NCI-H82 treated with DMSO at 0.1 percent for 48 hours (cell line): ENCODE results near the gene PDE8A.

ENCODE experiments used
- DNase-seq: peaks from one replicate; lab custom pipeline; 2025; ENCODE audit not compliant: unreplicated experiment; lab: John Stamatoyannopoulos, UW

PDE8A gene, protein sequence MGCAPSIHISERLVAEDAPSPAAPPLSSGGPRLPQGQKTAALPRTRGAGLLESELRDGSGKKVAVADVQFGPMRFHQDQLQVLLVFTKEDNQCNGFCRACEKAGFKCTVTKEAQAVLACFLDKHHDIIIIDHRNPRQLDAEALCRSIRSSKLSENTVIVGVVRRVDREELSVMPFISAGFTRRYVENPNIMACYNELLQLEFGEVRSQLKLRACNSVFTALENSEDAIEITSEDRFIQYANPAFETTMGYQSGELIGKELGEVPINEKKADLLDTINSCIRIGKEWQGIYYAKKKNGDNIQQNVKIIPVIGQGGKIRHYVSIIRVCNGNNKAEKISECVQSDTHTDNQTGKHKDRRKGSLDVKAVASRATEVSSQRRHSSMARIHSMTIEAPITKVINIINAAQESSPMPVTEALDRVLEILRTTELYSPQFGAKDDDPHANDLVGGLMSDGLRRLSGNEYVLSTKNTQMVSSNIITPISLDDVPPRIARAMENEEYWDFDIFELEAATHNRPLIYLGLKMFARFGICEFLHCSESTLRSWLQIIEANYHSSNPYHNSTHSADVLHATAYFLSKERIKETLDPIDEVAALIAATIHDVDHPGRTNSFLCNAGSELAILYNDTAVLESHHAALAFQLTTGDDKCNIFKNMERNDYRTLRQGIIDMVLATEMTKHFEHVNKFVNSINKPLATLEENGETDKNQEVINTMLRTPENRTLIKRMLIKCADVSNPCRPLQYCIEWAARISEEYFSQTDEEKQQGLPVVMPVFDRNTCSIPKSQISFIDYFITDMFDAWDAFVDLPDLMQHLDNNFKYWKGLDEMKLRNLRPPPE

DNA sequence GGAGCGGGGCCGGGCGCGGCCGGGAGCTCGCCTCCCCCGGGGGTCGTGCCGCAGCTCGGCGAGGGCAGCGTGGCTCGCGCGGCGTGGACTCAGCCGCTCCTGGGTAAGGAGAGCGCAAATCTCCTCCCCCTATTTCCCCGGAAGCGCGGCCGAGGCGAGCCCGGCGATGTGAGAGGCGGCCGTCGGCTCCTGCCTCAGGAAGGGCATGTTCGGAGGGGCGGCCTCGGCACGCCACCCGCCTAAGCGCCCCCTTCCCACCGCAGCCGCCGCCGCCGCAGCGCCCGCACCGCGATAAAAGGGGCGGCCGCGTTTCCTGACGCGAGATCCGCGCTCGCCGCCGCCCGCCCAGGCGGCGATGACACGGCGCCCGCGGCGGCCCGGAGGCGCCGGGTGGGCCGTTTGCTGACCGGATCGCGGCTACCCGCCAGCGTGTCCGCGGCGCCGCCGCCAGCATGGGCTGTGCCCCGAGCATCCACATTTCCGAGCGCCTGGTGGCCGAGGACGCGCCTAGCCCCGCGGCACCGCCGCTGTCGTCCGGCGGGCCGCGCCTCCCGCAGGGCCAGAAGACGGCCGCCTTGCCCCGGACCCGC, at the start of gene PDE8A:
TSS of gene PDE8A (plus strand) at position 146 of the 590 bp plus-strand sequence. CDS start at position 453, 307 bp downstream.
- no peak for DNase-seq

DNA sequence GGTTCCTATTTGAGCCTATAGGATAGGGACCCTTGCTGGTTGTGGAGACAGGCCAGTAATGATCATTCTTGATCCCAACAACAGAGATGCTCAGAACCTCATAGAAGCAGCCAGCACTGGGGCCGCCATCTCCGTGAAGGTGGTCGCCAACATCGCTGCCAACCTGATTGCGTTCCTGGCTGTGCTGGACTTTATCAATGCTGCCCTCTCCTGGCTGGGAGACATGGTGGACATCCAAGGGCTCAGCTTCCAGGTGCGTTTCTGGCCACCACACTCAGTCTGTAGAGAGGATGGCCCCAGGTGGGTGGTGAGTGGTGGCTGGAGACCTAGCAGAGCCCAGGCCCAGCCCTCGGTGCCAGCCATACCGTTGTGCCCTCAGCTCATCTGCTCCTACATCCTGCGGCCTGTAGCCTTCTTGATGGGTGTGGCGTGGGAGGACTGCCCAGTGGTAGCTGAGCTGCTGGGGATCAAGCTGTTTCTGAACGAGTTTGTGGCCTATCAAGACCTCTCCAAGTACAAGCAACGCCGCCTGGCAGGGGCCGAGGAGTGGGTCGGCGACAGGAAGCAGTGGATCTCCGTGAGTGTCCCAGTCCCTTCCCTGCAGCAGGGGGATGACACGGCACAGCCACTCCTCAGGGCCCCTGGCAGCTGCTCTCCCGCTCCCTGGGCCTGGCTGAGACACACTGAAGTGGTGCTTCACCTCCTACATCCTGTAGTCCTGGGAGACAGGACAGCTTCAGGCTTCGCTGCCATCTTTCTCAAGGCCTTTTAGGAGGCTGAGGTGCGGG, 46.5 kb upstream of the PDE8A start:
- no peak for DNase-seq

DNA sequence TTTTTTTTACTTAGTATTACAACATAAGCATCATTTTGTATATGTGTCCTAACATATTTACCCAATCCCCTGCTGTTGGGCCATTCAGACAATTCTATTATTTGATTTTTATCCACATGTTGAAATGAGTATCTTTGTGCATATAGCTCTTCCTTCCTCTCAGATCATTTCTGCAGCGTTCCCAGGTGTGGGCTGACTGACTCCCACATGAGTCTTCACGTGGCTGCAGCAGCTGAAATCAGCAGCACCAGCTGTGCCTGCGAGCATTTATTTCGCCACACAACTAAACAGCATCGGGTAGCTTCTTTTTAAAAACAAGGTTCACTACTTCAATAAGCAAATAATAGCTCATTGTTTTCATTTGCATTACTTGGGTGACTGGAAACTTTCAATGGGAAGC, 44.5 kb upstream of the PDE8A start:
- DNase-seq = no peak

DNA sequence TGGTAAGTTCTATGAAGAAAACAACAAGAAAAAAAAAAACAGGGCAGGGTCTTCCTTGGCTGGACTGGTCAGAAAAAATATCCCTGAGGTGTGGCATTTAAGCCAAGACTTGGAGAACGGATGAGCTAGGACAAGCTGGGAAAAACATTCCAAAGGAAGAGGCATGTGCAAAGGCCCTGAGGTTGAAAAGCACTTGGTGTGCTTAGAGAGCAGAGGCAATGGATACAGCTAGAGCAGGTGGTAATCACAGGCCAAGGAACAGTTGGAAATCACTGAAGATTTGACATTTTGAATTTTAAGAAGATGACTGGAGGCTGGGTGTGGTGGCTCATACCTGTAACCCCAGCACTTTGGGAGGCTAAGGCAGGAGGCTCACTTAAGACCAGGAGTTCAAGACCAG, 42.9 kb upstream of the PDE8A start:
- DNase-seq = no peak

DNA sequence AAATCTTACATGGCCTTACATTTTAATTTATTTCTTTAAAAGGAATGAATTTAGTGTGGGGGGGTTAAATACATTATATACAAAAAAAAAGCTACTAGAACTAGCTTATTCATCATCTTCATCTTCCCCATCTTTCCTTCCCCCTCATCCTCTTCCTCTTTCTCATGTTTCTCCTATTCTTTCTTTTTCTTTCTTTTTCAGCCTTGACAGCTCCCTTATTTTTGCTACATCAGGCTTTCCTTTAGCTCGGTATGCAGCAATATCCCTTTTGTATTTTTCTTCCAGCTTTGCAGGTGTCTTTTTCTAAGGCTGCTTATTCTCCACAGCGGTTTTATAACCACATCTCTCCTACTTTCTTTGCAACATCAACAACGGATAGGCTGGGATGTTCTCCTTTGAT, 41.3 kb upstream of the PDE8A start:
- no peak for DNase-seq

DNA sequence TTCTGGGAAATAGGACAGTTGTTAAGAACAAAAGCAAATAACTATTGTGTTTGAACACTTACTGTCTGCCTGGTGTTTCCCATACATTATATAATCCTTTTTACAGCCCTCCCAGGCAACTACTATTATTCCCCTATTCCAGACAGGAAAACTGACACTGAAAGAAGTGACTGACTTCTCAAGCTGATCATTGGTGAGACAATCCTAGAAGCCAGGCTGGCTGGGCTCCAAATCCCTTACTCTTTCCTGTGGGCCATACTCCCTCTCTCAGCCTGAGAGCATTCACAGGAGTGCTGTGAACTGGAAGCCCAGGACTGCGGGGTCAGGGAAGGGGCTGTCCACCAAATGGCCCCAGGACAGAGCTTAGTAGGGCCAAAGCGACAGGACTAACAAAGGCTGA, 39.2 kb upstream of the PDE8A start:
- no peak for DNase-seq

DNA sequence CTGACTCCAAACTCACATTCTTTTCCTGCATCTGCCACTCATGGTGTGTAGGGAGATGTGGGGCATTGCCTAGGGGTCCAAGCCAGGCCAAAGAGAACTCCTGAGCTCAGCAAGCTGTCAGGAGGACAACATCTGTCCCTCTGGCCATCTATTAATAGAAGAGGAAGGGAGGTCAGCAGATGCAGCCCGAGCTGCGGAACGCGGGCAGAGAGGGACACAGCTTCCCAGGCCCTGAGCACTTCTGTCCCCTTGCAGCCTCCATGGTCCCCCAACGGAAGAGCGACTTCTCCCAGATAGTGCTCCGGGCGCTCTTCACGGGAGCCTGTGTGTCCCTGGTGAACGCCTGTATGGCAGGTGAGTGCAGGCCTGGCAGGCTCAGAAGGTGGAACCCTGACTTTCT, 37.3 kb upstream of the PDE8A start:
- no peak for DNase-seq

DNA sequence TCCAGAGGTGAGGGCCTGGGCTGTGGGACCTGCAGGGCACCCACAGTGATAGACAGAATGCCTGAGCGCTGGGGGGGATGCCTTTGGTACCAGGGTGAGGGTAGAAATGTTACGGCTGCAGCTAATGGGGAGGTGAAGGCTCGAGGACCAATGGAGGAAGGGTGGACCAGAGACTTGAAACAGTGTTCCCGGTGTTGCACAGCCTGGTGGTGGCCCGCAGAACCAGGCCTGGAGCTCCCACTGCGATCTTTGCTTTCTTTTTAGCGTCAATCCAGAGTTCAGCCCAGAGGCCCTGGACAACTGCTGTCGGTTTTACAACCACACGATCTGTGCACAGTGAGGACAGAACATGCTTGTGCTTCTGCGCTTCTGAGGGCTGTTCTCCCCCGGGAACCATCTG, 36.8 kb upstream of the PDE8A start:
- no peak for DNase-seq

DNA sequence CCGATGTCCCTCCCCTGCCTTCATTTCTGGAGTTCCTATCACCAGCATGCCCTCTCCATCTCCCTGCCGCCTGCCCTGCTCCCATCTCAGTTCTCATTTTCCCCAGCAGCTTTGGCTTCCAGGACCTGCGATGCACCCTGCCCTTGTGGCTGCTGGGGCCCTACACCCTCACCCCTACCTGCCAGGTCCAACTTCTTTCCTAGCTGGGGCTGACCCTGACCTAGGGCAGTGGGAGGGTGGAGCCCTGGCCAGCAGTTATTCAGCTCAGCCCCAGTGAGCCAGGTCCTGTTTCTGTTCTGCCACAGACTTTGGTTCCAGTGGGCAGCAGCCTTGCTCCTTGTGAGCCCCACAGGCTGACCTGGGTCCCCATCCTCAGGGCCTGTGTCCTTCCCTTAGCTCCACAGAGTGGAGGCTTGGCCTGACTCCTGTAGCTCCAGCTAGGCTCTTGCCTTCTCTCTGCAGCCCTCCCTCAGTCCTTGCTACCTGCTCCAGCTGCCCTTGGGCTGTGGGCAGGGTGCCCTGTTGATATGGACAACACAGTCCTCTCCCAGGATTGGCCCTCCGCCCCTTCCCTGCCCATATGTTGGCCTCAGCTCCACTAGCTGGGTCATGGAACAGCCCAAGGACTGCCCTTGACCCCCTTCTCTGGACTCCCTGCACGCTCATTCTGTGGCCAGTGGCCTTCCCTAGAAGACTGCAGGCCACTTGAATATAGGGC, 34.7 kb upstream of the PDE8A start:
- DNase-seq = no peak

DNA sequence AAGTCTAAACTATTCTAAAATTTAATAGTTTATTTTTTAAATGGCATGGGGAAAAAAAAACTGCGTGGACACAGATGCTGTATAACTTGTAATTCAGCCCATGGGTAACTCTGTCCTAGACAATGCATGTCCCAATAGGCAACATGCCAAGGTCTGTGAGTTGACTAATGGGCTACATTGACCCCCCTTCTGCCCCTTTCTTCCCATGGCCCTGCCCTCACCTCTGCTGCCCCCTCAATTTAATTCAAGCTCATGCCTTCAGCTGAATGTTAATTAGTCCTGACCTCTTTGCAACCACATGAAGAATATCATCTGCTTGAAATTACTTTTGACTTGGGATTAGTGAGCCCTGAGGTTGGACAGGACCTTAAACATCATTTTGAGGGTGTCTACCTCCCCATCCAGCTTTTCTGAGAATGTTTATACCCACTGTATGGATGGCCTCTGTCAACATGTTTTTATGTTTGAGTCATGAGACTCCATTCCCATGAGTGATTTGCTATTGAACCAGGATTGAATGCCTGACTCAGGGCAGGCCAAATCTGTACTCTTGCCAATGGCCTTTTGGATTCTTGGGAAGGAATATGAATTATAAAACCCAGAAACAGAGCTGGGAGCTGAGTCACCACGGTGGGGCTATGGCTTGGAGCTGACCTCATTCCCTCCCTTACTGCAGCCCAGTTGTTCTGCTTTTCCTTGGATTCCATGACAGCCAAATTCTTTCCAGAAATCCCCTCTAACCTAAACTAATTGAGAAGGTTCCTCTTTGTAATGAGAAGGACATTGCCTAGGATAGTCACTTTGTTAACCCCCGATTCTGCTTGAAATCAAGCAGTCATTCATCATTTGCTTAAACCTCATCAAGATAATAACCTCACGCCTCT, 33.5 kb upstream of the PDE8A start:
- DNase-seq = no peak

DNA sequence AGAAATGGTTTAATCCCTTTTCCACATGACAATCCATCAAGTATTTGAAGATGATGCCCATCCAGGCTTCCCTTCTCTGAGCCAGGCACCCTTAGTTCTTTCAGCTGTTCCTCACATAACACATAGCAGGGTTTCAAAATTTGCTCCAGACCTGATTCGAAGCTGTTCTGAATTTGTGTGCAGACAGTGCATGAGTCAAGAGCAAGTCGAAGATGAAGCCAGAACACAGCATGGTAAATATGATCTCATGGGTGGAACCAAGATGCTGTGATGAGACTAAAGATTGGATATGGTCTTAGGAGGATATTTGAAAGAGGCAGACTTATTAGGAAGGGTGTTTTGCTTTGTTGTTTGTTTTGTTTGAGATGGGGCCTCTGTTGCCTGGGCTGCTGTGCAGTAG, 32.6 kb upstream of the PDE8A start:
- no peak for DNase-seq

DNA sequence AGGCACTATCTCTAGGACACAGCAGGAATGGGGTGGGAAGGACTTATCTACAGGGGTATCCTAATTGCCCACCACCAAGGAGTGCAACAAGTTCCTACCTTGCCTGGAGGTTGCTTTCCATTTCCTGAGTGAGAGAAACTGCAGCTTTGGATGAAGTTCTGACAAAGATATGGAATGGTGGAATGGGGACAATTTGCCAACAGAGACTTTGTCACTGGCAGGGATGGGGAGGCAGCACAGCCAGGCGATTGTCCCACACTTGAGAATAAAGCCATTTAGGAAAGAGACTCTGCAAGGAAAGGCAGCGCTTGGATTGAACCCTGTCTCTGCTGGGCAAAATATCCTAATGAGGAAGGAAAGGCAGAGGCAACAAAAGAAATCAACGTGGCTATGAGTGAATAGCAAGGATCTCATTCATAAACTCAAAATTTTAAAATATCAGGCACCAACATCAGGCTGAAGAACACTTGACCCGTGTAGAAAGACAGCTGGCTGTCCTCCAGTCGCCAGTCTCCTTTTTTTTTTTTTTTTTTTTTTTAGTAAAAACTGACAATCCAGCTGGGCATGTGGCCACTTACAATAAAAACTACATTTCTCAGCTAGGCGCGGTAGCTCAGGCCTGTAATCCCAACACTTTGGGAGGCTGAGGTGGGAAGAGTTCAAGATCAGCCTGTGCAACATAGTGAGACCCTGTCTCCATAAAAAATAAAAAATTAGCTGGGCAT, 31.6 kb upstream of the PDE8A start:
- no peak for DNase-seq

DNA sequence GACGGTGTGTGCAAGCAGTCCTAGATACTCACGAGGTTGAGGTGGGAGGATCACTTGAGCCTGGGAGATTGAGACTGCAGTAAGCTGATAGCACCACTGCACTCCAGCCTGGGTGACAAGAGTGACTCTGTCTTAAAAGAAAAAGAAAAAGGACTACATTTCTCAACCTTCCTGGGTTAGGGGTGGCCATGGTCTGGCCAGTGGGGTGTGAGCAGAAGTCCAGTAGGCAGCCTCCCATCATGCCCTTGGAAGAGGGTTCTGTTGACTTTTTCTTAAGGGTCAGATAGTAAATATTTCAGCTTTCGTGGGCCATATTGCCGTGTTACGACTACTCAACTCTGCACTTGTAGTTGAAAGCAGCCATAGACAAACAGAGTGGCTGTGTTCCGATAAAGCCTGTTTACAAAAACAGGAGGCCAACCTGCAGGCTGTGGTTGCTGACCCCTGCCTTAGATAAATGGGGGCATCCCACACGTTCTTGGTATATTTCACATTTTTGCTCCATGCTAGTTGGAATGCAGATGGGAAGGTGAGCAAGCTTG, 31.0 kb upstream of the PDE8A start:
- DNase-seq = no peak

DNA sequence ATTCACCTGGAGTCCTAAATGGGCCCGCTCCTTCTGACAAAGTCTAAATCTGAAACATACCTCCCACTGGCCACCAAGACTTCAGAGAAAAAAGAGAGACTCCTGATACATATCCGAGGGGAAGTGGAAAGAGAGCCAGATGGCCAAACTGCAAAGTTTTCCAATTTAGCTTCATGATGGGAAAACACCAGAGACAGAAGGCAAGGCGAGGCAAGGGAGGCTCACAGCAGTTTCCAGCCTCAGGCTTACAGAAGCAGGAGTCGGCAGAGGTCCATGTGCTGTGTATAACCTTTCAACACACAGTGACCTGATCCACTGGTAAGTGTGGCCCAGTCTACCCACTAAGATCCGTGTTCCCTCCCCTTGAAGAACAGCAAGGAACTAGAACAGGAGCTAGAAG, 29.9 kb upstream of the PDE8A start:
- no peak for DNase-seq

DNA sequence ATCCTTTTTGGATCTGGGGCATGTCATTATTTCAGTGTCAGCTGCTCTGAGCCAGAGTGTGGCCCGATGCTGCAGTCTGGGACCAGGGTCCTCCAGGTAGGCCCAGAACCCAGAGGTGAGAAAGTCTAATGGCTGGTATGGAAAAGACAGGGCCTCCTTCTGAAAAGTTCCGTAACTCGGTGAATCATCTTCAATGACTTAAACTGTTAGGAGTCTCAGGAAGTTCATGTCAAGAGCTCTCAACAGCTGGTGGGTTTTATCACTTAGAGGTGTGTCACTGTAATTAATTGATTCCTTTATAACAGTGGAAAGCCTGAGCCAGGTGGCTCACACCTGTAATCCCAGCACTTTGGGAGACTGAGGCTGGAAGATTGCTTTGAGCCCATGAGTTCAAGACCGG, 28.5 kb upstream of the PDE8A start:
- DNase-seq = no peak

DNA sequence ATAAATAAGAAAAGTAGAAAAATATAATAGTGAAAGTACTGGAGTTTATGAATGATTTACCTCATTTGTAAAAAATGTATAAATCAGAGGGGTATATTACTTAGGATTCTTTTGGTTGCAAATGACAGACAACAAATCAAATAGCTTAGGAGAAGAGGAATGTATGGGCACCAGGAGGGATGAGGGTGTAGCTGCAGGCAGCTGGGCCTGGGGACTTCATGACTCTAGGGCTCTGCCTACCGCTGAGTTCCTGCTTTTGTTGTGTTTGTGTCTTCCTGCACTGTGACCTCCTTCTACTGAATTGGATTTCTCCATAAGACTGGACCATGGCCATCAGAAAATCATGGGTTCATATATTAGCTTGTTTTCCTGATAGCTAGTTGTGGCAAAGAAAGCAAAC, 27.9 kb upstream of the PDE8A start:
- DNase-seq = no peak

DNA sequence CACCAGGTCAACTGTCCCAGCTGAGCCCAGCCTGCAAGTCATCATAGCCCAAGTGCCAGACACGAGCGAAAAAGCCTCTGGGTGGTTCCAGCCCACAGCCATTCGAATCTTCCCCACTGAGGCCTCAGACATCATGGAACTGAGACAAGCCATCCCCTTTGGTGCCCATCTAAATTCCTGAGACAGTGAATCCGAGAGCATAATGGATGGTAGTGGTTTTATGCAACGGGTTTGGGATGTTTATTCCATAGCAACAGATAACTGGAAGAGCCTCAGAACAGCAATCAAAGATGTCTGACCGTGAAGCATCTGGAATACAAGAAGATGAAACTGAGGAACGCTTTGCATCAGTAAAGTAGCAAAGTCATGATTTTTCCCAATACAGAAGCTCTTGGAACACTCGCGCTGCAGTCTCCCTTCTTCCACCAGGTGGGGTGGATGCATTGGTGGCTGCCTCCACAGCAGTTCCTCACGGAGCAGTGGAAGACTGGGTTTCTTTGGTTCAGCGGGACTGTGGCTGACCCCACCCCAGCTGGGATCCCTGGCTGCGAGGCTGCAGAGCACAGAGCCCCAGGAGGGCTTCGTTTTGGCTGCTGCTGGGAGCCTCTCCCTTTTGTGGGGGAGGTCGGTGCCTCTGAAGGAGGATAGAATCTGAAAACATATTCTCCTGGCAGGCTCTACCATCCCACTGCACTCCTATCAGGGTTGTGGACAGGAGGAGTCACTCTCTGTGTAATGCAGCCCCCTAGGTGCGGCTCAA, 26.4 kb upstream of the PDE8A start:
- DNase-seq = peak; percentile 53

DNA sequence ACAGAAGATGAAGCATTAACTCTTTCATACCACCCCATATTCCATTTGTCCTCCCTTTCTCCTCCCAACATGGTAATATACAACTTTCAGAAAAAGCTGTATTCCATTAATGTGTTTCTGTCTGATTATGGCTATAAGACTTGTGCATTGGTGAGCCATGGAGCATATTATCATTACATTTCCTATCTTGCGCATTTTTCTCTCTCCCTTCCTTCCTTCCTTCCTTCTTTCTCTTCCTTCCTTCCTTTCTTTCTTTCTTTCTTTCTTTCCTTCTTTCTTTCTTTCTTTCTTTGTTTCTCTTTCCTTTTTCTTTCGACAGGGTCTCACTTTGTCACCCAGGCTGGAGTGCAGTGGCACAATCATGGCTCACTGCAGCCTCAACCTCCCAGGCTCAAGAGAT, 25.5 kb upstream of the PDE8A start:
- no peak for DNase-seq
